Activated CD8-positive, alpha-beta T cell treated with anti-CD3 and anti-CD28 coated beads for 36 hours (primary cell): ENCODE measurements around the gene DSC1. TPM values are rescaled to one million over a fixed set of nuclear protein-coding genes. Genes with fewer than 3 reads are reported as not detected.

ENCODE experiments used
- ATAC-seq: fragments of 200-7000 bp; cut with Tn5 transposase; one replicate; pipeline ENCODE4 v1.10.0; 2021; ENCODE audit warnings: mild to moderate bottlenecking, moderate library complexity
- CTCF ChIA-PET: fragments of 350-600 bp; sonication (Branson Sonifier 250); formaldehyde crosslinking; loops from one replicate; lab custom pipeline; 2021; ENCODE audit warnings: antibody characterized with exemption; lab: Charles Lee
- POLR2A ChIA-PET: fragments of 350-600 bp; sonication (Branson Sonifier 250); formaldehyde crosslinking; loops from one replicate; lab custom pipeline; 2021; ENCODE audit warnings: antibody characterized with exemption; lab: Charles Lee
- DNase-seq: peaks from one replicate; pipeline ENCODE4 v3.0.0-alpha.2; 2020
- H3K27ac Mint-ChIP-seq: one replicate; pipeline ENCODE4 v1.8.0; 2021; ENCODE audit warnings: mild to moderate bottlenecking, mixed read lengths
- H3K27me3 Mint-ChIP-seq: one replicate; pipeline ENCODE4 v1.8.0; 2021; ENCODE audit warnings: mixed read lengths
- H3K36me3 Mint-ChIP-seq: one replicate; pipeline ENCODE4 v1.8.0; 2021; ENCODE audit warnings: low read depth, mixed read lengths
- H3K4me1 Mint-ChIP-seq: one replicate; pipeline ENCODE4 v1.8.0; 2021; ENCODE audit warnings: low read depth, mixed read lengths
- H3K4me3 Mint-ChIP-seq: one replicate; pipeline ENCODE4 v1.8.0; 2021; ENCODE audit warnings: mild to moderate bottlenecking, moderate library complexity, mixed read lengths
- H3K9me3 Mint-ChIP-seq: one replicate; pipeline ENCODE4 v1.8.0; 2021; ENCODE audit warnings: mixed read lengths
- intact Hi-C: fragments of 100-400 bp; cut with micrococcal nuclease; formaldehyde crosslinking; loops from one replicate; pipeline ENCODE4 v1.10.0; 2022
- total RNA-seq, 2 experiments: library from RNA; stranded (reverse); gene quantifications; one replicate each; pipeline ENCODE4 v1.2.3, GENCODE V29; 2021
- TF ChIP-seq, protein P1 (sequence below): fragments of 200-600 bp; IDR thresholded peaks from one replicate; pipeline ENCODE4 v1.8.0; 2022; ENCODE audit warnings: antibody characterized with exemption, mild to moderate bottlenecking

Gene DSC1
- total RNA-seq, 2 experiments from 2014 or later = 0.16 to 0.23 TPM

DNA sequence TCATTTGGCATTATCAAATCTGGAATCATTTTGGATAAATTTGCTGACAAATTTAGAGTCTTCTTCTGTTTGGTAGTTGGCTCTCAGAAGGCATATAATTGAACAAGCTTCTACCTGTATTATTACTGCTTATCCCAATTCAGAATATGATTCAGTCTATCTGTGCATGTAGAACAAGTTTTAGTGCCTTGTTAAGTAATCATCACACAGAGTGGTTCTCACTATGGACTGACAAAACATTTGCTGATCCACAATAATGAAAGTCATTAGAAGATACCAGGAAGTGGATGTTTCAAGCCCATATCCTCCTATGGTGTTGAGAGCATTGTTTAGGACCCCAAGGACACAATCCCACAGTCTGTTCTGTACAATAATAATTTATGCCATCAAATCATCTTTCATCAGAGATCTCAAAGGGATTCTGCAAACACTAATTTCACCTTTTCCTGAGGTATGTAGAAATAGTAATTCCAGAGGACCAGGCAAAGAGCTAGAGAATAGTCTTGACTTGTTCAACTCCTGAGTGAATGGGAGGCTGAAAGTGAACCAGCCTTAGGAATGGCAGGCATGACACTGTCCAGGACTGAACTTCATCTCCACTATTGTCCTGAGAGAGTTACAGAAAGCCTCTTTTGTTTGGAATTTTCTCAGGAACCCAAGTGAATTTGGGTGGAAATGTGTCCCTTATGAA, 29.6 kb upstream of the DSC1 start:
- ChIA-PET POLR2A (no interaction called here), CTCF (no interaction called here)
- H3K4me3 Mint-ChIP-seq = no peak overlapping the region
- DNase-seq (no peak), ATAC-seq (no peak)
- TF ChIP-seq, protein P1, sequence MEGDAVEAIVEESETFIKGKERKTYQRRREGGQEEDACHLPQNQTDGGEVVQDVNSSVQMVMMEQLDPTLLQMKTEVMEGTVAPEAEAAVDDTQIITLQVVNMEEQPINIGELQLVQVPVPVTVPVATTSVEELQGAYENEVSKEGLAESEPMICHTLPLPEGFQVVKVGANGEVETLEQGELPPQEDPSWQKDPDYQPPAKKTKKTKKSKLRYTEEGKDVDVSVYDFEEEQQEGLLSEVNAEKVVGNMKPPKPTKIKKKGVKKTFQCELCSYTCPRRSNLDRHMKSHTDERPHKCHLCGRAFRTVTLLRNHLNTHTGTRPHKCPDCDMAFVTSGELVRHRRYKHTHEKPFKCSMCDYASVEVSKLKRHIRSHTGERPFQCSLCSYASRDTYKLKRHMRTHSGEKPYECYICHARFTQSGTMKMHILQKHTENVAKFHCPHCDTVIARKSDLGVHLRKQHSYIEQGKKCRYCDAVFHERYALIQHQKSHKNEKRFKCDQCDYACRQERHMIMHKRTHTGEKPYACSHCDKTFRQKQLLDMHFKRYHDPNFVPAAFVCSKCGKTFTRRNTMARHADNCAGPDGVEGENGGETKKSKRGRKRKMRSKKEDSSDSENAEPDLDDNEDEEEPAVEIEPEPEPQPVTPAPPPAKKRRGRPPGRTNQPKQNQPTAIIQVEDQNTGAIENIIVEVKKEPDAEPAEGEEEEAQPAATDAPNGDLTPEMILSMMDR = no peak
- H3K27ac Mint-ChIP-seq = no peak overlapping the region
- intact Hi-C loops = no loop called here
- no peaks in the 10 kb centered on the region for H3K36me3 Mint-ChIP-seq
- no peaks in the 10 kb centered on the region for H3K27me3 Mint-ChIP-seq
- H3K9me3 Mint-ChIP-seq = no peaks in the 10 kb centered on the region
- peaks cover 2% of the 10 kb centered on the region for H3K4me1 Mint-ChIP-seq

DNA sequence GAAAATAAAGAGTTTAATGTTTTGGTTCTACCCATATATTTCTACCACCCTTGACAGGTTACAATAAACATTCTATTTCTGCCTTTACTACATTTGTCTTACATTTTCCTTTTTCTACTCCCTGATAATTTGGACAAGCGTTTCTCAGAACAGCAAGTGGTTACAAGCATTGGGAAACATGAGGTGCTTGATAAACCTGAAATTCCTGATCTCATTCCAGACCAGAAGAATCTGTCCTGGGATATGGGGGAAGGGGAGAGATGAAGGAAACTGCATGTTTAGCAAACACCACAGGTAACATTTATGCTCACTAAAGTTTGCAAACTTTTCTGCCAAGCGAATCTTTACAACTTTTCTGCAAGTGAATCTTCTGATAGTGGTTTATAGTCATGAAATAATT, 28.3 kb upstream of the DSC1 start:
- Mint-ChIP-seq H3K27ac (no peak overlapping the region), H3K9me3 (peaks cover 1% of the 10 kb centered on the region), H3K4me1 (peaks cover 2% of the 10 kb centered on the region), H3K36me3 (no peaks in the 10 kb centered on the region), H3K4me3 (no peak overlapping the region), H3K27me3 (no peaks in the 10 kb centered on the region)
- intact Hi-C loops = no loop called here
- CTCF ChIA-PET = no interaction called here
- no peak for DNase-seq
- ATAC-seq = no peak
- POLR2A ChIA-PET = no interaction called here
- TF ChIP-seq, protein P1 = no peak

DNA sequence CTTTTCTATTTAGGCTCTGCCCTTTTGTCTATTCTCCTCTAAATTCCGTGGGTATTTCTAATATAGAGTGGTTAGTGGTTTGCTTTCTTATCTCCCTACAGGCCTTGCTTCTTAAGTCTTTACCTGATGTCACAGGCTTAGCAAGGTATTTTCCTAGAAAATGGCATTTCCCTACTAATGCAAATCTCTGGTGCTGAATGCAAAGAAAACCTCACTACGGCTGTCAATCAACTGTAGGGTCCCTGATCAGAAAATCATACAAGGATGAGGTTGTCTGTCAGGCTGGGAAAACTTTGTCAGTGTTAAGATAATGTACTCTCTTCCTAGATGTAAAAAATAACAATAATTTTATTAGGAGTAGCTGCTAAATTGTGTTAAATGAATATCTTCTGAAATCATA, 27.1 kb upstream of the DSC1 start:
- H3K36me3 Mint-ChIP-seq = no peaks in the 10 kb centered on the region
- no peaks in the 10 kb centered on the region for H3K27me3 Mint-ChIP-seq
- intact Hi-C loops = no loop called here
- no peak overlapping the region for H3K4me3 Mint-ChIP-seq
- no peak for DNase-seq
- H3K4me1 Mint-ChIP-seq = peaks cover 2% of the 10 kb centered on the region
- ChIA-PET POLR2A (no interaction called here), CTCF (no interaction called here)
- ATAC-seq = no peak
- no peak overlapping the region for H3K27ac Mint-ChIP-seq
- TF ChIP-seq, protein P1 = no peak
- peaks cover 2% of the 10 kb centered on the region for H3K9me3 Mint-ChIP-seq

DNA sequence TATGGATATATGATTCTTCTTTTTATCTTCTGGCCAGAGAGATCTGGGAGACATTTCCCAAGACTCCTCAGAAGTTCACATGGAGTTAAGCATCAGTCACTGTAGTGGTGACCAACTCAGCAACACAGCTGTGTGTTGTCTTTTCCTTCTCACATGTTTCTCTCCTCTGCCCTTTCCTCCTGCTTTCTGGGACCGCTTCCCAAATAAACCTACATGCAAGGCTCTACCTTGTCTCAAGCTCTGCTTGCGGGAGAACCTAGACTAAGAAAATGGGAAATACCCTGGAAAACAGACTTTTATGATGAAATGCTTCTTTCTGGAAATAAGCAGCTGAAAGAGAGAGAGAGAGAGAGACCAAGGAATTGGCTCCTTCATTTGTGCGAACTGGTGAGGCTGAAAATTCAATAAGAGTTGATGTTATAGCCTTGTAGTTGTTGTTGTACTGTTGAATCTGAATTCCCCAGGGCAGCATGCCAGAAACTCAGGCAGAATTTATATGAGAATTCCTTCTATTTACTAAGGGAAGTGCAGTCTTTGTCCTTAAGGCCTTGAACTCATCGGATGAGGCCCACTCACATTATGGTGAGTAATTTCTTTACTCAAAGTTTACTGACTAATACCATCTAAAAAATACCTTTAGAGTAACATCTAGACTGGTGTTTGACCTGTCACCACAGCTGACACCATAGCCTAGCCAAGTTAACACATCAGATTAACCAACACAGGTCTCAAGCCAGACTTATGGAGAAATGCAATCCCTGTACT, 22.7 kb upstream of the DSC1 start:
- Mint-ChIP-seq H3K4me1 (no peaks in the 10 kb centered on the region), H3K4me3 (no peak overlapping the region)
- no peak for ATAC-seq

More for the DNA sequence above, 22.7 kb upstream of the DSC1 start:
- TF ChIP-seq, protein P1 = no peak
- Mint-ChIP-seq H3K27ac (no peak overlapping the region), H3K9me3 (peaks cover 8% of the 10 kb centered on the region), H3K36me3 (no peaks in the 10 kb centered on the region), H3K27me3 (no peaks in the 10 kb centered on the region)
- ChIA-PET CTCF (no interaction called here), POLR2A (no interaction called here)
- no peak for DNase-seq
- intact Hi-C loops = no loop called here
